GM18526 (cell line): Measurements from ENCODE around the gene GRIP2.

Experiments used
- POLR2A ChIP-seq: IDR thresholded peaks from 3 replicates; pipeline ENCODE4 v1.6.1; 2011; ENCODE audit not compliant: insufficient read length; ENCODE audit errors: extremely low read depth

GRIP2 gene

DNA sequence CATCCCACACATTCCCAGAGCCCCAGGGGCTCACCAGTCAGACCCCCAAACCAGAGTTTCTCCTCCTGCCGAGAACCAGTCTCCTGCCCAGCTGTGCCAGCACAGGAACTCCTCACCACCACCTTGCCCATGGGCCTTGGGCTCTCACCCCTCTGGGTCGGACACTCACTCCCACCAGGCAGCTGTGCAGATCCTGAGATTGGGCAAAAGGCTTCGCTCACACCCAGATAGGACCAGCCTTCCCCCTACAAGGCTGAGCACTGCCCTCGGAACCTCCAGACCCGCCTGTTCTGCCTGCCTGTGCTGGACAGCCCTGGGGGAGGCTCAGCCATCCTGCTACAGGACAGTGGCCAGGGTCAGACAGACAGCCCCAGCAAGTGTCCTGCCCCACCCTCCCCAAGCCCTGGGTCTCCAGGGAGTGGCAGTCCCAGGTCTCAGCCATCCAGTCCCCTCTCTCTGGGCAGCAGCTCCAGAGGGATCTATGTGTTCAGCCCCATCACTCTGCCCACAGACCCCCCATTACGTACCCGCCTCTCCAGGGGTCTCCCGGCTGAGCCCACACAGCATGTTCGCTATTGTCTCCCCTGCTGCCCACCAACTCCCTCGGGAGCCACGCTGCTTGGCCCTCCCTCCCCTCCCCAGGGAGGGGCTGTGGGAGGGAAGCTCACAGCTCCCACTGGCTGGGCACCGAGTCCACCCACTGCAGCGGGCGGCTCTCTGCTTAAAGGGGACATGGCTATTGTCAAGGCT is at the start of gene GRIP2:
Gene GRIP2, minus strand, starts transcription at position 601 of the 750 bp plus-strand sequence. Its CDS starts 34 bp downstream, at position 567.
- no peak for TF ChIP-seq POLR2A

DNA sequence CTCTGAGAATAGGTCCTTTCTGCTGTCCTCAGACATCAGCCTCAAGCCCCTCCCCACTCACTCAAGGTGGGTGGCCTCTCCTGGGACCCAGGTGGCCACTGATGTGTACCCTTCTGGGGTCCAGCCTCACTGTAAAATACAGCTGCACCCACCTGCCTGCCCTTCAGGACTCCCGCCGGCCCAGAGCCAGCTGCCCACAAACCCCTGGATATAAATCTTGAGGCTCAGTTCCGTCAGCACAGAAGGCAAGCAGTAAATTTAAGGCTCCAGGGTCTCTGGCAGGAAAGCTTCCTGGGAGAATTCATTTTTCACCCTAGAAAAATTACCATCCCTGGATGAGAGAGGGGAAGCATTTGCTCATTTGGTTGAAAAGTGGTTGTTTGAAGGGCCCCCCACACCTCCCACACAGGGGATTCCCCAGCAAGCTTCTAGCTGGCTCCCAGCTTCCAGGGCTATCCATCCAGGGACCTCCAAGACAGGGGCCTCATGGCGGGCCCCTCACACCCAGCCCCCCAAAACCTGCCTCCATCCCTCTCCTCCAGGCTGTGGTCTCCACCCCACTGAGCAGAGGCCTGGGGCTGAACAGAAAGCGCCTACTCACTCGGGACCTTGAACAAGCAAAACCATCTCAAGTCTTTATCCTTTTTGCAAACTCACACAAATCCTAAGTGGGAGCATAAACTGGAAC is 48.4 kb upstream of the GRIP2 start:
- TF ChIP-seq POLR2A, result no peak

DNA sequence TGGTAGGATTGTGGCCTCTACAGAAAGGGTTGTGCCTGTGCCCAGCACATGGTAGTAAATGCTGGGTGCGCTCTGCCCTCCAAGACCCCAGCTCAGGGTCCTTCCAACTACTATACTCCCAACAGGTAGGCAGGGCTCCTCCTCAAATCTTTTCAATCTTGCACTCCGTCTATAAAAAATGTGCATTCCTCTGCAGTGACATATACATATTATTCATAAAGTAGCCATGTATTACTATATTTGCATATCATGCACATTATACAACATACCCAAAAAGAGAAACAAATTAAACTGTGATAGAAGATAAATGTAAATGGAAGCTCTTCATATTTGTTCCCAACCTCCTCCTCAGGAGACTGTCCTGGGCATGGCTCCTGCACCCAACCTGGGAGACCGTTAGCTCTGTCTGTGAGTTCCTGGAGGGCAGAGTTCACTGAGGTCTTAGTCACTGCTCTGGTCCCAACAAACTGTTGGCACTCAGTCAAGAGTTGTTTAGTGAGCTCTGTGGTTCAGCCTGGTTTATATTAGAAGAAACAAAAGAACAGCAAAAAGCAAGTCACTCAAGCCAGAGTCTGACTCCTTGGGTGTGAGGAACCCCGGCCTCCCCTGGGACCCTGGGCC is 47.7 kb upstream of the GRIP2 start:
- TF ChIP-seq POLR2A, result no peak

DNA sequence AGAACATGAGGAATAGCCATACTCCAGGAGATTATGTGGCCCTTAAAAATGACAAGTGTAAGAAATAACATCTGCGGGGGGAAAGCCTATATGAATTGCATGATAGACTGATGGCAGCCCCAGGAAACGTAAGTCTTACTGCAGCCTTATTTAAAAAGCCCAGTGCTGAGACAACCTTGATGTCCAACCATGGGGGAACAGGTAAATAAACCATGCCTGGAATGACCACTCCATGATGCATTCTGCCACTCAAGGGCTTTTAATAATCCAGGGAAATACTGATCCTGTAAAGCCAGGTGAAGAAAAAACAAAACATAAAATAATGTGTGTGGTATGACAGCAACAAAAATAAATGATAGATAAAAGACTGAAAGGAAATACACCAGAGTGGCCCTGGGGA is 46.5 kb upstream of the GRIP2 start:
- no peak for TF ChIP-seq POLR2A

DNA sequence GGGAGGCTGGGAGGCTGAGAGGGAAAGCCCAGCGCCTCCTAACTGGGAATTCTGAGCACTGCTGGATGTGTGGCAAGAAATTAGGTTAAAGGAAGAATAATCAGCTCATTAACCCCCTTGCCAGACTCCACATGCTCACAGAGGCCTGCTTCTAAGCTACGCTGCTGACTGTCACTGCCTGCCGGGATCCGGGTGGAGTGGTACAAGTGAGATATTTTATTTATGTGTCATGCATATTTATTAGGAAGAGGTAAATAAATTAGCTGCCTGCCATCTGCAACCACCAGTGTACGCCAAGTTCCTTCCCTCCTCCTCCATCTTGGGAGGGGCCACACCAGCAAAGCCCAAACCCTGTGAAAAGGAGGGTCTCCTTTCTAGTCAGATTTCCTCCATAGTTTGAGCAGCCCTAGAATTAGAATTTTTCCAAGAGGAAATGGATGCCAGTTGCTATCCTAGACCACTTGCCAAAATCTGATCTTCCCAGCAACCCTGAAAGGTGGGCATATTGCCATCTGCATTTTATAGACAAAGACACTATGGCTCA is 43.5 kb upstream of the GRIP2 start:
- no peak for TF ChIP-seq POLR2A

DNA sequence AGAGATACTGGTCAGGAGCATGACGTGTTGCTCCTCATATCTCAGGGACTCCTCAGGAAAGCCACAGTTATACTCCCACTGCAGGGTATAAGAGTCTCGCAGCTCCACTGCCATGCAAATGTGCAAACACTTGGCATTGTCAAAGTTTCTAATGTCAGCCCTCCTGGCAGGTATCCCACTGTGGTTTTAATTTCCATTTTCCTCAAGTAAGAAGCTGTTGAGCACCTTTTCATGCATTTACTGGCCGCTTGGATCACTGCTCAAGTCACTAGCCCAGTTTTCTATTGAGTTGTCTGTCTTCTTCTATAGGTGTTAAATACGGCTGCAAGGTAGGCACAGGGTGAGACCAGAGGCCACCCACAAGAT is 41.9 kb upstream of the GRIP2 start:
- no peak for TF ChIP-seq POLR2A

DNA sequence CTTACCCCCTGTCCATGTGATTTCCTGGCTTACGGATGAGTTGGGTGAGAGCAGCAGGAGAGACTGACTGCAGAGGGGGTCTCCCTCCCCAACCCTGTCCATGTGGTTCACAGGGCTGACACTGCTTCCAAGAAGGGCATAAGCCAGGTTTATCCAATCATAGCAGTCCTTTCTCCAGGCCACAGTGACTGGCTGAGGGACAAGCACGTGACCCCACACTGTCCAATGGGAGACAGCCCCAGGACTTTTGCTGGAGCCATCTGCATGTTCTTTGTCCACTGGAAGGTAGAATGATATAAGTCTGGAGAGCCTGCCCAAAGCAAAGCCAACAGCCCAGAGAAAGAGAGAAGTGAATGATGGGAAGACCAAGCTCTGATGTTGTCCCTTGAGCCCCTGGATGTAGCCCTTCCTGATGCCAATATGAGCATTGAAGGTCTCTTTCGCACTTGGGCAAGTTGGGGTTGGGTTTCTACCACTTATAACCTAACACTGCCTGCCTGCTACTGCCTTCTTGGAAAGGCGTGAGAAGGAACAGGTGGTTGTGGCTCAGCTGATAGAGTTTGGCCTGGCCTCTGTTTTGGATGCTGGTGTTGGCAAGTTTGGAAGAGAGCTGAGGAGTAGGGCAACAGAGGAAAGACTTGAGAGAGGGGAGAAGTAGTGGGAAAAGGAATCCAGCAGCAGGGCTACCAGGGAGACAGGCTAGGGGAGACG is 41.3 kb upstream of the GRIP2 start:
- TF ChIP-seq POLR2A, result no peak

DNA sequence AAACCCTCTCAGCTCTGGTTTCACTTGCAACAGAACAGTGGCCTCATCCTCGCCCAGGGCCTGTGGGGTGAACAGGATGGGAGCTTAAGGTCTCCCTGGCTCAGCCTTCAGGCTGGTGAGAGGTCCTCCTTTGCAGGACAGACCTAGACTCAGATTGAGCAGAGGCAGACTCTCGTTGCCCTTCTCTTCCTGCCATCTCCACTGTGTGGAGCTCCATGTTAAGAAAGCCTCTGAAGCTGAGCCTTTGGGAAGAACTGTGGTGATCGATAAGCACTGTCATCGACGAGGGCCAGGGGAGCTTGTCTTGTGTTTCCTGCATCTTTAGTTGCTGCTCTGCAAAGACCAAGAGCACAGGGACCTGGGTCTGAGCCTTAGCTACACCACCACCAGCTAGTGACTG is 37.8 kb upstream of the GRIP2 start:
- no peak for TF ChIP-seq POLR2A

DNA sequence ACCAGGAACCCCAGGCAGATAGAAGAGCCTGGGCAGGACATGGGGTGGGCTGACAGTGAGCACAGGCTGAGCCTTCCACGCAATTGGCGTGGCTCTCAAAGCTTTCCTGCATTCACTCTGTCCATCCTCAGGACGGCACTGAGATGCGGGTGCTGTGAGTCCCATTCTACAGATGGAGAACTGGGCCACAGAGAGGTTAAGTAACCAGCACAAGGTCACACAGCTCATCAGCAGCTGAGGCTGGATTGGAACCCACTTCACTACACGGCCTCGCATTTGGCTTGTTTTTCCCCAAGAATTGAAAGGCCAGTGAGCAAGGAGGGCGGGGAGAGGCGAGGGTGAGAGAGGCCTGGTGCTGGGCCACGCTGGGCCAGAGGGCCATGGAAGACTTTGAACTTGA is 36.0 kb upstream of the GRIP2 start:
- TF ChIP-seq POLR2A, result no peak

DNA sequence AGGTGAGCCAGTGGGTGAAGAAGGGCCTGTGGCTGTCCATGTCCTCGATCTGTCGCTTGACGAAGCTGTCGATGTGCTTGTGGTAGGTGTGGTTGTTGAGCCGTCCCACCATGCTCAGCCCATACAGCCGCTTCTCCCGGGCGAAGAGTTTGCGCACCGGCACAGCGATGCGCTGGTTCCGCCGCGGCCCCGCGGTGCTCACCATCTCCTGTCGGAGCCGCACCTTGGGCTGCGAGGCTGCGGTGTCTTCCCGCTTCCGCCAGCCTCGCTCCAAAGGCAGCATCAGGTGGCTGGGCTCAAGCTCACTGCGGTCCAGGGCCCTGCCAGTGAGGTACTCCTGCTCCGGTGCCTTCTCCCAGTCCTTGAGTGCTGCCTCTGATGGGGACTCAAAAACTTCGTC is 34.0 kb upstream of the GRIP2 start:
- TF ChIP-seq POLR2A, result no peak

DNA sequence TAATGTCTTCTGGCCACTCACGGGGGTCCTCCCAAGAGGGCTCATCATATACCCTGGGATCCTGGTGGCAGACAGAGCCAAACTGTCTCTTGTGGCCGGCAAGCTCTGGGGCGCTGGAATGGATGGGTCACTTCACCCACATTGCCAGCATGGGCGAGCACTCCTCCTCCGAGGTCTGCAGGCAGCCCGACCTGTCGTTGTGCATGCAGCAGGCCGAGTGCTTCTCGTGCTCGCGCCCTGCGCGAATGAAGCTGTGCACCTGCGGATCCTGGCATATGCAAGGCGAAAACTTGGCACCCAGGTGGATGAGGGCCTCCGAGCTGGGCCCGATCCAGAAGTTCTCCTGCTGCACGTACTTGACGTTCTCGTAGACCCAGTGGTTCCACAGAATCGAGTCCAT is 33.6 kb upstream of the GRIP2 start:
- TF ChIP-seq POLR2A, result no peak

DNA sequence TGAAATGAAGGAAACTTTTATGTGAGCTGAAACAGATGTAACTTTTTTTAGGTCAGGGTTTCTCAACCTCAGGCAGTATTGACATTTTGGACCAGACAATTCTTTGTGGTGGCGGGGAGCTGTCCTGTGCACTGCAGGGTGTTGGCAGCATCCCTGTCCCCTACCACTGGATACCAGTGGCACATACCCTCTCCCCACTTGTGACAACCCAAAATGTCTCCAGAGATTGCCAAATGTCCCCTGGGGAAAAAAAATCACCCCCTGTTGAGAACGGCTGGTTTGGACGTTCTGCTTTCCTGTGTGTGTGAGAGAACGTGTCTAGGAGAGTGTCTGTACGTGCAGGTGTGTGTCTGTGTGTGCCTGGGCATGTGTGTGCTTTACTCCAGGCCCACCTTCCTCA is 30.7 kb upstream of the GRIP2 start:
- no peak for TF ChIP-seq POLR2A

DNA sequence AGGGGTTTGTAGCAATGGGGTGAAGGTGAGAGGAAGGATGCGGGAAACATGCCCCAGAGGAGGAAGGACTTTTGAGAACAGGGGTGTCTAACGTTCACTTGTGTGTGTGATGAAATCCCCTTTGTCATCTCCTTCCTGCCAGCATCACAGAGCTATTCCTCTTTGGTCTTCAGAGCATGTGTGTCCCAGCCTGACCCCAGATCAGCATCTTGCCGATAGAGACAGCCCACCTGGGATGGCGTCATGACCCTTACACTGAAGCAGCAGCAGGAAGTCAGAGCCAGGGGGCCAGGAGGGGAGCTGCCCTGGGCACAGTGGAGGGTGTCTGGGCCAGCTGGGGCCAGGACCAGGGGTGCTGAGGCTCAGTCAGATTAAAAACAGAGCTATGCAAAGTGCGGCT is 29.9 kb upstream of the GRIP2 start:
- TF ChIP-seq POLR2A, result no peak

DNA sequence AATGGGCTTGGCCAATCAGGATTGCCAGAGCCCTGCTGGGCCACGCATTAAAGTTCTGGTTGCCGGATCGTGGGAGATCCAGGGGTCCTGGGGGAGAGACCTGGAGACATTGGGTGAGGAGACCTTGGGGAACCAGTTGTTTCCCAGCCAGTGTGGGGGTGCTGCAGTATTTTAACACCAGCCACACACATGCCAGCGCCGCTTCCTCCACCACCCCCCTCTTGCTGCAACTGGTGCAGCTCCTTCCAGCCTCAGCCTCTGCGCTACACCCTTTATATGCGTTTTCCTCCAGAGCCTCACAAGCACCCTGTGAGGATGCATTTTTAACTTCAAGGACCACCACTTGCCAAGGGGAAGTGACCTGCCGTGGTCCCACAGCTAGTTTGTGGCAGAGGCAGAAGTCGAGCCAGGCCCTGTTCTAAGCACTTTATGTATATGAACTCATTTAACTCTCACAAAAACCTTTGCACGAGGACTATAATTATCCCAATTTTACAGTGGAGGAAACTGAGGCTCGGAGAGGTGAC is 29.4 kb upstream of the GRIP2 start:
- no peak for TF ChIP-seq POLR2A

DNA sequence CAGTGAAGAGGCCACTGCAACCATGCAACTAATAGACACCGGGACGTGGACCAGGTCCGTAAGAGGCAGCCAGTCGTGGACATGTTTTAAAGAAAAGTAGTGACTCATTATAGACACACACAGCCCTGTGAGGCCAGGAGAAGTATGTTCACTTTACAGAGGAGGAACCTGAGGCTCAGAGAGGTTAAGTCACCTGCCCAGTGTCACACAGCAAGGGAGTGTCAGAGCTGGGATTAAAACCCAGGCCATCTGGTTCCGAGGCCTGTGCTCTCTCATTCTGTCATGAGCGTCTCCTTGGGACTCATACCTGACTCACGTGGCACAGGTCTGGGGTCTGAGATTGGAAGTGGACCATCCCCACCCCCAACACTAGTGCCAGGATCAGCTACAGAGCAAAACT is 28.1 kb upstream of the GRIP2 start:
- TF ChIP-seq POLR2A, result no peak

DNA sequence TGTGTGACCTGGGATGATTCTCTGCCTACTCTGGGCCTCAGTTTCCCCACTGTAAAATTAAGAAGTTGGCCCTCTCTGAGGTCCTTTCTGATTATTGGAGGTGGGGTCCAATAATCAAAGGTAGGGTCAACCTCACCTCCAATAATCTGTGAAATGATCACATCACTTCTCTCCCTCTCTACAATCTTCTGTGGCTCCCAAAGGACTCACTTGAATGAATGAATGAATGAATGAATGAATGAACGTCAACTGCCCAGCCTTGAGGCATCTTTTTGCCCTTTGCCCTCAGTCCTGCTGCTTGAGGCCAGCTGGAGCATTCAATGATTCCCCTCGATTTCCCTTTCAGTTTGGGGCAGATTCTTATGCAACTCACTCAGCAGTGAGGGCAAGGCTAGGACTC is 26.7 kb upstream of the GRIP2 start:
- TF ChIP-seq POLR2A, result no peak
